T-cell (primary cell): ENCODE results near the gene CNP. TPM values are rescaled to one million over a fixed set of nuclear protein-coding genes. Genes with fewer than 3 reads are reported as not detected.
A peak's percentile ranks its signal among the peaks of the same experiment; 100 is the strongest.

Experiments used
- ATAC-seq, 4 experiments: fragments of 200-7000 bp in 3 of 4; fragments of 150-1000 bp in 1 of 4; cut with Tn5 transposase; replicated peaks in 1 of 4; 1 replicate in 3 of 4; 2 replicates in 1 of 4; pipeline ENCODE4 v1.10.0; 2021; ENCODE audit warnings: moderate library complexity in 3 of 4, mild to moderate bottlenecking in 2 of 4, moderate number of reproducible peaks in 1 of 4
- CTCF ChIA-PET, 2 donors: fragments of 300-600 bp; sonication (Branson Sonifier 250); formaldehyde crosslinking; loops; one replicate each; lab custom pipeline; 2022; ENCODE audit warnings: antibody characterized with exemption in 2 of 2; lab: Charles Lee
- POLR2A ChIA-PET, 2 donors: fragments of 300-600 bp; sonication (Branson Sonifier 250); formaldehyde crosslinking; loops; one replicate each; lab custom pipeline; 2022; ENCODE audit warnings: antibody characterized with exemption in 2 of 2; lab: Charles Lee
- DNase-seq, 35 experiments: peaks; one replicate each; pipeline versions ENCODE4 v3.0.0 to v3.0.0-alpha.2; 2013 to 2023
- H3K27ac ChIP-seq: one replicate; pipeline ENCODE4 v1.5.1; 2013; ENCODE audit warnings: low read length
- H3K27me3 ChIP-seq, 2 experiments: replicated peaks in 1 of 2; 1 replicate in 1 of 2; 2 replicates in 1 of 2; pipeline versions ENCODE4 v1.6.1 to v1.7.0; 2013; ENCODE audit warnings: low read length in 1 of 2, mixed read lengths in 1 of 2; ENCODE audit not compliant: control insufficient read depth in 2 of 2, insufficient read depth in 2 of 2; ENCODE audit errors: extremely low read depth in 1 of 2
- H3K36me3 ChIP-seq, 2 donors: 1 replicate in 1 of 2; 2 replicates in 1 of 2; pipeline versions ENCODE4 v1.6.1 to v1.7.0; 2013; ENCODE audit warnings: low read length in 1 of 2; ENCODE audit not compliant: control insufficient read depth in 2 of 2, insufficient read depth in 1 of 2; ENCODE audit errors: extremely low read depth in 1 of 2
- H3K4me1 ChIP-seq, 2 experiments: 1 replicate in 1 of 2; 2 replicates in 1 of 2; pipeline versions ENCODE4 v1.6.1 to v1.7.0; 2013; ENCODE audit warnings: low read length in 2 of 2, mixed read lengths in 1 of 2; ENCODE audit not compliant: insufficient read depth in 2 of 2, control insufficient read depth in 1 of 2; ENCODE audit errors: extremely low read depth in 1 of 2
- H3K4me3 ChIP-seq, 2 donors: 1 replicate in 1 of 2; 2 replicates in 1 of 2; pipeline versions ENCODE4 v1.5.1 to v1.7.0; 2013; ENCODE audit warnings: mild to moderate bottlenecking in 2 of 2, low read length in 1 of 2, moderate library complexity in 1 of 2; ENCODE audit not compliant: control insufficient read depth in 1 of 2; ENCODE audit errors: extremely low read depth in 1 of 2
- H3K9me3 ChIP-seq: 2 replicates; pipeline ENCODE4 v1.7.0; 2013
- H3K27ac Mint-ChIP-seq, 2 donors: one replicate each; pipeline ENCODE4 v1.8.0; 2020 to 2021; ENCODE audit warnings: mild to moderate bottlenecking in 2 of 2, mixed read lengths in 2 of 2
- H3K27me3 Mint-ChIP-seq, 2 donors: one replicate each; pipeline ENCODE4 v1.8.0; 2021 to 2022; ENCODE audit warnings: mixed read lengths in 2 of 2
- H3K36me3 Mint-ChIP-seq: one replicate; pipeline ENCODE4 v1.8.0; 2021; ENCODE audit warnings: mixed read lengths
- H3K4me1 Mint-ChIP-seq, 3 donors: one replicate each; pipeline ENCODE4 v1.8.0; 2020 to 2022; ENCODE audit warnings: mixed read lengths in 3 of 3, mild to moderate bottlenecking in 1 of 3
- H3K4me3 Mint-ChIP-seq, 3 donors: one replicate each; pipeline ENCODE4 v1.8.0; 2020 to 2022; ENCODE audit warnings: mild to moderate bottlenecking in 3 of 3, mixed read lengths in 3 of 3, moderate library complexity in 3 of 3
- H3K9me3 Mint-ChIP-seq, 3 donors: one replicate each; pipeline ENCODE4 v1.8.0; 2020 to 2022; ENCODE audit warnings: mixed read lengths in 3 of 3
- WGBS: methylation state at CpG from one replicate; pipeline ENCODE4 v1.1.5; 2013; ENCODE audit warnings: missing lambda C conversion rate; ENCODE audit not compliant: insufficient coverage; 5-methylcytosine and 5-hydroxymethylcytosine counted together
- total RNA-seq, 35 experiments: library from RNA in 6 of 35; stranded (reverse) in 6 of 35; fragments of 120-200 nt in 1 of 35; gene quantifications; one replicate each; pipeline versions ENCODE4 v1.2.1 to v1.2.4 and lab custom pipeline; 2013 to 2026

CNP gene
- total RNA-seq, 5 donors from 2014 or later (not counting 1 experiment from before 2014, with no cell fraction given): 24.4 to 36.2 (median 34.3) TPM

DNA sequence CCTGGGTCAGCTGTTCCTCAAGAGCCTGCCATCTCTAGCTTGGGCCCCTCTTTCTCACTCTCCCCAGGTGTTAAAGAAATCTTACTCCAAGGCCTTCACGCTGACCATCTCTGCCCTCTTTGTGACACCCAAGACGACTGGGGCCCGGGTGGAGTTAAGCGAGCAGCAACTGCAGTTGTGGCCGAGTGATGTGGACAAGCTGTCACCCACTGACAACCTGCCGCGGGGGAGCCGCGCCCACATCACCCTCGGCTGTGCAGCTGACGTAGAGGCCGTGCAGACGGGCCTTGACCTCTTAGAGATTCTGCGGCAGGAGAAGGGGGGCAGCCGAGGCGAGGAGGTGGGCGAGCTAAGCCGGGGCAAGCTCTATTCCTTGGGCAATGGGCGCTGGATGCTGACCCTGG lies 6.8 kb downstream of the CNP start:
- H3K36me3 Mint-ChIP-seq: peaks cover 37% of the 10 kb centered on the region
- no peaks in the 10 kb centered on the region for H3K9me3 ChIP-seq
- no peak overlapping the region for H3K27ac ChIP-seq
- no peaks in the 10 kb centered on the region for H3K9me3 Mint-ChIP-seq
- no peak overlapping the region for H3K4me3 ChIP-seq
- no peaks in the 10 kb centered on the region for H3K27me3 Mint-ChIP-seq
- ATAC-seq (no peak), DNase-seq (no peak)
- H3K4me3 Mint-ChIP-seq: no peak overlapping the region
- peaks cover 21 to 70% of the 10 kb centered on the region in 2 donors for H3K36me3 ChIP-seq
- H3K27ac Mint-ChIP-seq: peak overlapping the region in 1 of 2 donors; percentile 6
- ChIA-PET CTCF (no interaction called here), POLR2A (interaction anchor here in 1 of 2 donors (0.6 kb wide), 1 partner anchor 73 kb away, joined by 13 read pairs; no protein-coding TSS in a partner anchor)
- H3K27me3 ChIP-seq: no peaks in the 10 kb centered on the region
- WGBS: 81% methylated on average over 19 of the region's 19 CpGs
- peaks cover 0 to 15% of the 10 kb centered on the region in 2 experiments for H3K4me1 ChIP-seq
- H3K4me1 Mint-ChIP-seq: peaks cover 27 to 34% (median 30%) of the 10 kb centered on the region in 3 donors

DNA sequence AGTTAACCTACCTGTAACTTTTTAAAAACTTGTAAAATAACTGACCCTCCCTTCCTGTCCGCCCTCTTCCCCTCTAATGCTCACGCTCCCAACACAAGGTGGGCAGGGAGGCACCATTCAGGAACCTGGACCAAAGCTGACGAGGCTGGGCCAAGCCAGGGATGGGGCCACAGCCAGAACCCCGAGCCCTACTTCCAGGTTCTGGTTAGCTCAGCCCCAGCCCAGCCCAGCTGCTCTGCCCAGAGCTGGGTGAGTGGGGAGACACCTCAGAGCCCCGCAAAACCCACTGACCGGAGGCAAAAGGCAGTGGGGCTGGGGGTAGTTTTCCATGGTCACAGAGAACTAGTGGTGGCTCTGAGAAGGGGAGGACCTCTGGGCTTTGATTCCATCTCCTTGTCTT lies 7.4 kb downstream of the CNP start:
- WGBS: 100% methylated on average over 1 of the region's 6 CpGs
- peaks cover 40% of the 10 kb centered on the region for H3K36me3 Mint-ChIP-seq

GRCh38 chr17:41974658-41975057 lies 8.1 kb downstream of the CNP start:
- Mint-ChIP-seq H3K36me3 (peaks cover 40% of the 10 kb centered on the region), H3K27ac (peak overlapping the region; percentile 5 to 17), H3K4me3 (no peak overlapping the region), H3K9me3 (no peaks in the 10 kb centered on the region), H3K4me1 (peaks cover 17 to 25% (median 18%) of the 10 kb centered on the region in 3 donors), H3K27me3 (no peaks in the 10 kb centered on the region)
- ChIA-PET POLR2A (interaction anchor here (0.5 to 0.6 kb wide), 2 partner anchors 8 to 761 kb away, joined by 5 to 13 read pairs; no protein-coding TSS in a partner anchor), CTCF (interaction anchor here in 1 of 2 donors (0.7 kb wide), 1 partner anchor 29 kb away, joined by 3 read pairs; no protein-coding TSS in a partner anchor)
- Histone ChIP-seq H3K9me3 (no peaks in the 10 kb centered on the region), H3K27ac (no peak overlapping the region), H3K4me1 (peaks cover 0 to 8% of the 10 kb centered on the region in 2 experiments), H3K36me3 (peaks cover 15 to 67% of the 10 kb centered on the region in 2 donors), H3K4me3 (no peak overlapping the region), H3K27me3 (no peaks in the 10 kb centered on the region)
- DNase-seq (no peak), ATAC-seq (no peak)
- WGBS: 100% methylated on average over 2 of the region's 5 CpGs

More for the DNA sequence above, 7.4 kb downstream of the CNP start:
- no peaks in the 10 kb centered on the region for H3K27me3 Mint-ChIP-seq
- Histone ChIP-seq H3K36me3 (peaks cover 21 to 69% of the 10 kb centered on the region in 2 donors), H3K4me1 (peaks cover 0 to 11% of the 10 kb centered on the region in 2 experiments), H3K4me3 (no peak overlapping the region), H3K27me3 (no peaks in the 10 kb centered on the region), H3K27ac (no peak overlapping the region), H3K9me3 (no peaks in the 10 kb centered on the region)
- no peak for DNase-seq
- no peak overlapping the region for H3K4me3 Mint-ChIP-seq
- ChIA-PET CTCF (interaction anchor here in 1 of 2 donors (0.7 kb wide), 1 partner anchor 29 kb away, joined by 3 read pairs; no protein-coding TSS in a partner anchor), POLR2A (interaction anchor here in 1 of 2 donors (0.6 kb wide), 1 partner anchor 8 kb away, joined by 13 read pairs; no protein-coding TSS in a partner anchor)
- no peaks in the 10 kb centered on the region for H3K9me3 Mint-ChIP-seq
- peak overlapping the region in 1 of 2 donors; percentile 39 for H3K27ac Mint-ChIP-seq
- ATAC-seq: no peak
- peaks cover 23 to 30% (median 23%) of the 10 kb centered on the region in 3 donors for H3K4me1 Mint-ChIP-seq

- H3K4me1 Mint-ChIP-seq: peaks cover 11 to 22% (median 13%) of the 10 kb centered on the region in 3 donors
- H3K9me3 ChIP-seq: no peaks in the 10 kb centered on the region
- H3K36me3 ChIP-seq: peaks cover 14 to 71% of the 10 kb centered on the region in 2 donors
- no peak overlapping the region for H3K27ac ChIP-seq
- no peaks in the 10 kb centered on the region for H3K27me3 Mint-ChIP-seq
- H3K4me1 ChIP-seq: peaks cover 0 to 7% of the 10 kb centered on the region in 2 experiments
- ChIA-PET POLR2A (interaction anchor here in 1 of 2 donors (0.5 to 0.6 kb wide), 3 partner anchors 19 to 937 kb away, joined by 5 to 10 read pairs (median 6); no protein-coding TSS in a partner anchor), CTCF (no interaction called here)
- no peak overlapping the region for H3K4me3 Mint-ChIP-seq
- H3K27me3 ChIP-seq: no peaks in the 10 kb centered on the region
- peaks cover 40% of the 10 kb centered on the region for H3K36me3 Mint-ChIP-seq
- WGBS: 94% methylated on average over 5 of the region's 9 CpGs
- no peaks in the 10 kb centered on the region for H3K9me3 Mint-ChIP-seq
- ATAC-seq (no peak), DNase-seq (no peak)
- H3K27ac Mint-ChIP-seq: peak overlapping the region in 1 of 2 donors; percentile 17
- no peak overlapping the region for H3K4me3 ChIP-seq
These were observed 8.8 kb downstream of the CNP start for GRCh38 chr17:41975099-41976083.

GRCh38 chr17:41976142-41976768 lies 9.7 kb downstream of the CNP start:
- Mint-ChIP-seq H3K4me3 (no peak overlapping the region), H3K9me3 (no peaks in the 10 kb centered on the region), H3K36me3 (peaks cover 42% of the 10 kb centered on the region), H3K4me1 (peaks cover 2 to 14% (median 7%) of the 10 kb centered on the region in 3 donors), H3K27me3 (no peaks in the 10 kb centered on the region), H3K27ac (peak overlapping the region; percentile 60 to 61)
- no peaks in the 10 kb centered on the region for H3K27me3 ChIP-seq
- POLR2A ChIA-PET: interaction anchor here in 1 of 2 donors (0.6 kb wide), 1 partner anchor 936 kb away, joined by 10 read pairs; no protein-coding TSS in a partner anchor
- peaks cover 14 to 80% of the 10 kb centered on the region in 2 donors for H3K36me3 ChIP-seq
- CTCF ChIA-PET: no interaction called here
- H3K4me3 ChIP-seq: no peak overlapping the region
- no peaks in the 10 kb centered on the region for H3K9me3 ChIP-seq
- ATAC-seq (no peak), DNase-seq (no peak)
- 93% methylated on average over 3 of the region's 11 CpGs for WGBS
- H3K27ac ChIP-seq: no peak overlapping the region
- no peaks in the 10 kb centered on the region for H3K4me1 ChIP-seq
